ENCODE data around the gene MAS1. TPM values are rescaled to one million over a fixed set of nuclear protein-coding genes. Genes with fewer than 3 reads are reported as not detected.

Gene MAS1
- total and polyA plus RNA-seq, 2 donors (not counting 1 experiment from before 2014, with no cell fraction given) = not detected

DNA sequence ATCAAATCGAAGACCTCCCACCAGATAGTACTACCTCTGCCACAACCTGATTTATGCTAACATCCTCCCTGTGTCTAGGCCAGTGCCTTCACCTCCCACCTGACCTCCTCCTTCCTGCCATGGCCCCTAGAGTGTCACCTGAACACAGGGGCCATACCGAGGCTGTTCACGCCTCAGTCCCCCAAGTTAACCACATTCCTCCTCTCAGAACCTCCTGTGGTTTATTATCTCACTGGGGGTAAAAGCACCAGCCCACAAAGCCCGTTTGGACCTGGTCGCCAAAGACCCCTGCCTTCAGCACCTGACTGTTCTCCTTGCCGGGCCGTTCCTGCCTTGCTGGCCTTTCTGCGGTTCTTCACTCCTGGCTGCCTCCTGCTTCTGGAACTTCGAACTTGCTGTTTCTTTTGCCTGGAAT is 13.7 kb downstream of the MAS1 start:
- ATAC-seq (ENCODE audit: low read depth) (no peak), DNase-seq (no peak)
- Histone ChIP-seq H3K9me3 (ENCODE audit: control extremely low read depth in 1 of 3, control insufficient read depth in 2 of 3, insufficient read depth in 1 of 3, low read length in 2 of 3) (no peaks in the 10 kb centered on the region), H3K4me2 (replicated peaks; ENCODE audit: low read depth, low read length, poor library complexity, severe bottlenecking) (no peak overlapping the region), H3K9ac (ENCODE audit: low read length) (no peak overlapping the region), H3K27me3 (replicated peaks in 1 of 4; ENCODE audit: control extremely low read depth in 1 of 4, control insufficient read depth in 3 of 4, insufficient read depth in 4 of 4, low read length in 3 of 4) (peaks cover 0 to 2% (median 0%) of the 10 kb centered on the region in 4 experiments), H3K27ac (ENCODE audit: low read length in 2 of 2) (no peak overlapping the region), H3K4me1 (ENCODE audit: control insufficient read depth in 2 of 2, insufficient read depth in 2 of 2, low read length in 2 of 2) (no peaks in the 10 kb centered on the region), H4K20me1 (ENCODE audit: control insufficient read depth, insufficient read depth, low read length, poor library complexity, severe bottlenecking) (no peaks in the 10 kb centered on the region), H3K79me2 (ENCODE audit: control insufficient read depth, insufficient read depth, low read length) (no peaks in the 10 kb centered on the region), H3K4me3 (ENCODE audit: control extremely low read depth in 1 of 5, extremely low read depth in 1 of 5, insufficient read depth in 1 of 5, low read depth in 2 of 5, low read length in 4 of 5) (no peak overlapping the region), H2AFZ (ENCODE audit: insufficient read depth, low read depth, low read length, poor library complexity, severe bottlenecking) (no peak overlapping the region), H3K36me3 (replicated peaks in 1 of 2; ENCODE audit: control extremely low read depth in 1 of 2, control insufficient read depth in 1 of 2, extremely low read depth in 1 of 2, insufficient read depth in 2 of 2, low read length in 1 of 2) (no peaks in the 10 kb centered on the region)
- Mint-ChIP-seq H3K27me3 (peaks cover 21% of the 10 kb centered on the region), H3K4me1 (no peaks in the 10 kb centered on the region), H3K9me3 (ENCODE audit: insufficient read depth) (no peaks in the 10 kb centered on the region), H3K27ac (no peak overlapping the region), H3K4me3 (no peak overlapping the region)
- 60% methylated on average over 9 of the region's 9 CpGs for WGBS (ENCODE audit: insufficient coverage)
- CTCF ChIA-PET = no interaction called here
- POLR2A ChIA-PET = no interaction called here
- intact Hi-C loops (cut with micrococcal nuclease) = no loop called here
- TF ChIP-seq, protein P1, sequence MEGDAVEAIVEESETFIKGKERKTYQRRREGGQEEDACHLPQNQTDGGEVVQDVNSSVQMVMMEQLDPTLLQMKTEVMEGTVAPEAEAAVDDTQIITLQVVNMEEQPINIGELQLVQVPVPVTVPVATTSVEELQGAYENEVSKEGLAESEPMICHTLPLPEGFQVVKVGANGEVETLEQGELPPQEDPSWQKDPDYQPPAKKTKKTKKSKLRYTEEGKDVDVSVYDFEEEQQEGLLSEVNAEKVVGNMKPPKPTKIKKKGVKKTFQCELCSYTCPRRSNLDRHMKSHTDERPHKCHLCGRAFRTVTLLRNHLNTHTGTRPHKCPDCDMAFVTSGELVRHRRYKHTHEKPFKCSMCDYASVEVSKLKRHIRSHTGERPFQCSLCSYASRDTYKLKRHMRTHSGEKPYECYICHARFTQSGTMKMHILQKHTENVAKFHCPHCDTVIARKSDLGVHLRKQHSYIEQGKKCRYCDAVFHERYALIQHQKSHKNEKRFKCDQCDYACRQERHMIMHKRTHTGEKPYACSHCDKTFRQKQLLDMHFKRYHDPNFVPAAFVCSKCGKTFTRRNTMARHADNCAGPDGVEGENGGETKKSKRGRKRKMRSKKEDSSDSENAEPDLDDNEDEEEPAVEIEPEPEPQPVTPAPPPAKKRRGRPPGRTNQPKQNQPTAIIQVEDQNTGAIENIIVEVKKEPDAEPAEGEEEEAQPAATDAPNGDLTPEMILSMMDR (IDR thresholded peaks at IDR 0.05) = no peak
- no peak for TF ChIP-seq EZH2 (IDR thresholded peaks at IDR 0.05; ENCODE audit: borderline replicate concordance, insufficient read depth, low read depth, low read length, poor library complexity, severe bottlenecking)

DNA sequence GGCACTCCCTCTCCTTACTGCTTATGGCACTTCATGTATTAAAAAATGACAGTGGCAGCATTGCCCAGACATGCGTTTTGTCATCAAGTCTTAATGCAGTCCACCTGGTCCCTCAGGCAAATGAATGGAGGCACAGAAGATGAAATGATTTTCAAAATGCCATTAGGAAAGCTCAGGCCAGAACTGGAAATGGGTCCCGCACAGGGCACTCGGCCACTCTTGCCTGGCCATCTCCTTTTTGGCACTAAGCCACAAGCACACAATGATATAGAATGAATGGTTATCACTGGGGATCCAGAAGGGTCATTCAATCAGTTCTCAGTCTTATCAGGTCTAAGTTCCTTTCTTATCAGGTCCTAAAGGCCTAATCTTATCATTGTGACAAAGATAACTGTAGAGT is 15.6 kb downstream of the MAS1 start:
- POLR2A ChIA-PET = no interaction called here
- Histone ChIP-seq H2AFZ (ENCODE audit: insufficient read depth, low read depth, low read length, poor library complexity, severe bottlenecking) (no peak overlapping the region), H3K79me2 (ENCODE audit: control insufficient read depth, insufficient read depth, low read length) (no peaks in the 10 kb centered on the region), H3K4me3 (ENCODE audit: control extremely low read depth in 1 of 5, extremely low read depth in 1 of 5, insufficient read depth in 1 of 5, low read depth in 2 of 5, low read length in 4 of 5) (no peak overlapping the region), H4K20me1 (ENCODE audit: control insufficient read depth, insufficient read depth, low read length, poor library complexity, severe bottlenecking) (no peaks in the 10 kb centered on the region), H3K4me1 (ENCODE audit: control insufficient read depth in 2 of 2, insufficient read depth in 2 of 2, low read length in 2 of 2) (no peaks in the 10 kb centered on the region), H3K36me3 (replicated peaks in 1 of 2; ENCODE audit: control extremely low read depth in 1 of 2, control insufficient read depth in 1 of 2, extremely low read depth in 1 of 2, insufficient read depth in 2 of 2, low read length in 1 of 2) (no peaks in the 10 kb centered on the region), H3K4me2 (replicated peaks; ENCODE audit: low read depth, low read length, poor library complexity, severe bottlenecking) (no peak overlapping the region), H3K9ac (ENCODE audit: low read length) (no peak overlapping the region), H3K9me3 (ENCODE audit: control extremely low read depth in 1 of 3, control insufficient read depth in 2 of 3, insufficient read depth in 1 of 3, low read length in 2 of 3) (peaks cover 0 to 2% (median 0%) of the 10 kb centered on the region in 3 donors), H3K27ac (ENCODE audit: low read length in 2 of 2) (no peak overlapping the region), H3K27me3 (replicated peaks in 1 of 4; ENCODE audit: control extremely low read depth in 1 of 4, control insufficient read depth in 3 of 4, insufficient read depth in 4 of 4, low read length in 3 of 4) (peaks cover 0 to 14% (median 0%) of the 10 kb centered on the region in 4 experiments)
- no peak for TF ChIP-seq EZH2 (IDR thresholded peaks at IDR 0.05; ENCODE audit: borderline replicate concordance, insufficient read depth, low read depth, low read length, poor library complexity, severe bottlenecking)
- TF ChIP-seq, protein P1 (IDR thresholded peaks at IDR 0.05) = no peak
- Mint-ChIP-seq H3K4me3 (no peak overlapping the region), H3K4me1 (no peaks in the 10 kb centered on the region), H3K27ac (no peak overlapping the region), H3K9me3 (ENCODE audit: insufficient read depth) (no peaks in the 10 kb centered on the region), H3K27me3 (peaks cover 27% of the 10 kb centered on the region)
- intact Hi-C loops (cut with micrococcal nuclease) = no loop called here
- DNase-seq (no peak), ATAC-seq (ENCODE audit: low read depth) (no peak)
- 100% methylated on average over 1 of the region's 3 CpGs for WGBS (ENCODE audit: insufficient coverage)
- CTCF ChIA-PET = no interaction called here

Data from B cell (primary cell).